Mesenchymal stem cell (in vitro differentiated cells and primary cell): Measurements from ENCODE around the gene PSG6.
"Not testable (repeated sequence)": the region's sequence is repeated elsewhere in the genome, so short reads cannot be mapped to it uniquely, and the experiment has no call there.

Experiments
- DNase-seq: peaks from one replicate; pipeline ENCODE4 v3.0.0-alpha.2; 2013
- H2AFZ ChIP-seq: one replicate; pipeline ENCODE4 v1.6.1; 2013; ENCODE audit warnings: low read depth, mild to moderate bottlenecking, control low read depth, inconsistent platforms, low read length, moderate library complexity
- H2AK5ac ChIP-seq: 2 replicates; pipeline ENCODE4 v1.6.1; 2013; ENCODE audit warnings: low read length, moderate library complexity, mild to moderate bottlenecking, inconsistent platforms; ENCODE audit not compliant: severe bottlenecking
- H2BK120ac ChIP-seq: one replicate; pipeline ENCODE4 v1.6.1; 2013; ENCODE audit warnings: low read depth, mild to moderate bottlenecking, inconsistent platforms, low read length, moderate library complexity
- H2BK12ac ChIP-seq, 2 experiments: one replicate each; pipeline ENCODE4 v1.6.1; 2013; ENCODE audit warnings: inconsistent platforms in 2 of 2, low read length in 2 of 2, mild to moderate bottlenecking in 2 of 2, moderate library complexity in 2 of 2, control low read depth in 1 of 2
- H2BK15ac ChIP-seq: one replicate; pipeline ENCODE4 v1.6.1; 2013; ENCODE audit warnings: mild to moderate bottlenecking, low read depth, inconsistent platforms; ENCODE audit not compliant: poor library complexity, severe bottlenecking
- H2BK5ac ChIP-seq: 2 replicates; pipeline ENCODE4 v1.6.1; 2013; ENCODE audit warnings: low read depth, mild to moderate bottlenecking, low read length, control low read depth, inconsistent platforms; ENCODE audit not compliant: poor library complexity, severe bottlenecking
- H3K14ac ChIP-seq, 2 experiments: one replicate each; pipeline ENCODE4 v1.6.1; 2013; ENCODE audit warnings: inconsistent platforms in 2 of 2, low read length in 2 of 2, control low read depth in 1 of 2, mild to moderate bottlenecking in 1 of 2, moderate library complexity in 1 of 2
- H3K18ac ChIP-seq, 2 experiments: one replicate each; pipeline ENCODE4 v1.6.1; 2013; ENCODE audit warnings: inconsistent platforms in 2 of 2, low read length in 2 of 2, control low read depth in 1 of 2, low read depth in 1 of 2, mild to moderate bottlenecking in 1 of 2
- H3K23ac ChIP-seq, 2 experiments: one replicate each; pipeline ENCODE4 v1.6.1; 2013; ENCODE audit warnings: inconsistent platforms in 2 of 2, low read length in 2 of 2, mild to moderate bottlenecking in 2 of 2, moderate library complexity in 2 of 2, control low read depth in 1 of 2
- H3K27ac ChIP-seq: 2 replicates; pipeline ENCODE4 v1.5.1; 2013; ENCODE audit warnings: mild to moderate bottlenecking, moderate library complexity, low read length, control low read depth, inconsistent platforms; ENCODE audit not compliant: poor library complexity, severe bottlenecking
- H3K27me3 ChIP-seq, 2 experiments: 2 replicates each; pipeline versions ENCODE4 v1.6.1 to v1.7.0; 2013; ENCODE audit warnings: low read length in 2 of 2, mild to moderate bottlenecking in 2 of 2, moderate library complexity in 2 of 2, control low read depth in 1 of 2, inconsistent platforms in 1 of 2; ENCODE audit not compliant: control insufficient read depth in 1 of 2, insufficient read depth in 1 of 2
- H3K36me3 ChIP-seq, 2 experiments: 2 replicates each; pipeline versions ENCODE4 v1.6.1 to v1.7.0; 2013; ENCODE audit warnings: low read length in 2 of 2, control low read depth in 1 of 2, inconsistent platforms in 1 of 2, low read depth in 1 of 2, mild to moderate bottlenecking in 1 of 2; ENCODE audit not compliant: insufficient read depth in 2 of 2, control insufficient read depth in 1 of 2
- H3K4ac ChIP-seq, 2 experiments: one replicate each; pipeline ENCODE4 v1.6.1; 2013; ENCODE audit warnings: inconsistent platforms in 2 of 2, low read length in 2 of 2, mild to moderate bottlenecking in 2 of 2, moderate library complexity in 2 of 2, control low read depth in 1 of 2, low read depth in 1 of 2
- H3K4me1 ChIP-seq: 2 replicates; pipeline ENCODE4 v1.6.1; 2013; ENCODE audit warnings: low read depth, low read length, control low read depth; ENCODE audit not compliant: control insufficient read depth, insufficient read depth
- H3K4me2 ChIP-seq: 2 replicates; pipeline ENCODE4 v1.6.1; 2013; ENCODE audit warnings: low read length, mild to moderate bottlenecking, inconsistent platforms; ENCODE audit not compliant: poor library complexity, severe bottlenecking
- H3K4me3 ChIP-seq, 2 experiments: 2 replicates each; pipeline versions ENCODE4 v1.5.1 to v1.7.0; 2013; ENCODE audit warnings: low read length in 2 of 2, mild to moderate bottlenecking in 2 of 2, control low read depth in 1 of 2, low read depth in 1 of 2; ENCODE audit not compliant: insufficient read depth in 1 of 2
- H3K79me1 ChIP-seq: replicated peaks from 2 replicates; pipeline ENCODE4 v1.6.1; 2013; ENCODE audit warnings: mild to moderate bottlenecking, control low read depth, low read length, inconsistent platforms; ENCODE audit not compliant: poor library complexity, severe bottlenecking
- H3K9ac ChIP-seq: 2 replicates; pipeline ENCODE4 v1.7.0; 2013; ENCODE audit warnings: mild to moderate bottlenecking, low read length, moderate library complexity
- H3K9me3 ChIP-seq: 2 replicates; pipeline ENCODE4 v1.7.0; 2013; ENCODE audit warnings: mild to moderate bottlenecking, low read length; ENCODE audit not compliant: control insufficient read depth
- H4K8ac ChIP-seq: one replicate; pipeline ENCODE4 v1.6.1; 2013; ENCODE audit warnings: inconsistent platforms, mild to moderate bottlenecking, low read length, moderate library complexity
- H4K91ac ChIP-seq: one replicate; pipeline ENCODE4 v1.6.1; 2013; ENCODE audit warnings: mild to moderate bottlenecking, low read length, inconsistent platforms
- WGBS: methylation state at CpG from one replicate; pipeline ENCODE4 v1.1.7; 2013; ENCODE audit warnings: mixed read lengths; 5-methylcytosine and 5-hydroxymethylcytosine counted together

Gene PSG6

GRCh38 chr19:42900561-42900960, 17.1 kb downstream of the PSG6 start:
- H3K9me3 ChIP-seq, H3K4me1 ChIP-seq, H2BK5ac ChIP-seq, H3K27me3 ChIP-seq, H3K4me2 ChIP-seq, H3K23ac ChIP-seq, H2AFZ ChIP-seq, H2BK12ac ChIP-seq, H4K91ac ChIP-seq, H3K36me3 ChIP-seq, H3K4ac ChIP-seq, DNase-seq, H3K9ac ChIP-seq, H3K18ac ChIP-seq, H3K4me3 ChIP-seq, H4K8ac ChIP-seq, H3K27ac ChIP-seq, H2AK5ac ChIP-seq, H3K79me1 ChIP-seq, H2BK120ac ChIP-seq, H2BK15ac ChIP-seq, H3K14ac ChIP-seq: not testable (repeated sequence)
- WGBS = 76% methylated on average over 4 of the region's 4 CpGs

GRCh38 chr19:42899674-42900073, 18.0 kb downstream of the PSG6 start:
- not testable (repeated sequence) for H2AFZ ChIP-seq, H3K23ac ChIP-seq, H2BK15ac ChIP-seq, H3K79me1 ChIP-seq, H3K9ac ChIP-seq, H3K27ac ChIP-seq, H3K27me3 ChIP-seq, H3K4me2 ChIP-seq, H2AK5ac ChIP-seq, H3K4ac ChIP-seq, H2BK120ac ChIP-seq, H2BK5ac ChIP-seq, H3K18ac ChIP-seq, H3K14ac ChIP-seq, H3K4me1 ChIP-seq, H2BK12ac ChIP-seq, H4K91ac ChIP-seq, H3K4me3 ChIP-seq, H3K36me3 ChIP-seq, H4K8ac ChIP-seq, H3K9me3 ChIP-seq, DNase-seq
- WGBS = 41% methylated on average over 9 of the region's 12 CpGs

- DNase-seq, H3K4me3 ChIP-seq, H4K91ac ChIP-seq, H4K8ac ChIP-seq, H3K4me1 ChIP-seq, H2BK120ac ChIP-seq, H2BK5ac ChIP-seq, H3K14ac ChIP-seq, H2AFZ ChIP-seq, H3K27me3 ChIP-seq, H3K79me1 ChIP-seq, H3K9ac ChIP-seq, H2BK12ac ChIP-seq, H2BK15ac ChIP-seq, H3K18ac ChIP-seq, H3K23ac ChIP-seq, H2AK5ac ChIP-seq, H3K36me3 ChIP-seq, H3K4me2 ChIP-seq, H3K27ac ChIP-seq, H3K9me3 ChIP-seq, H3K4ac ChIP-seq: not testable (repeated sequence)
- WGBS = 75% methylated on average over 1 of the region's 1 CpG
Observed at GRCh38 chr19:42899110-42899509, 18.6 kb downstream of the PSG6 start.

- not testable (repeated sequence) for H3K18ac ChIP-seq, H3K36me3 ChIP-seq, H3K4me1 ChIP-seq, H3K27ac ChIP-seq, H2BK12ac ChIP-seq, DNase-seq, H3K14ac ChIP-seq, H3K4me3 ChIP-seq, H3K4me2 ChIP-seq, H2AFZ ChIP-seq, H3K79me1 ChIP-seq, H4K8ac ChIP-seq, H3K4ac ChIP-seq, H3K9me3 ChIP-seq, H2BK5ac ChIP-seq, H3K23ac ChIP-seq, H3K27me3 ChIP-seq, H2BK15ac ChIP-seq, H2AK5ac ChIP-seq, H4K91ac ChIP-seq, H2BK120ac ChIP-seq, H3K9ac ChIP-seq
- no CpG with 5 or more reads among the region's 1 CpG for WGBS
Observed at GRCh38 chr19:42898656-42899055, 19.0 kb downstream of the PSG6 start.
